Mucosa of rectum (tissue), 2 donors: ENCODE results near the gene KIF11.
"Not testable (repeated sequence)": the region's sequence is repeated elsewhere in the genome, so short reads cannot be mapped to it uniquely, and the experiment has no call there.

Experiments used
- H3K27ac ChIP-seq, 2 donors: one replicate each; pipeline ENCODE4 v1.7.0; 2013; ENCODE audit warnings: inconsistent platforms in 2 of 2, low read depth in 2 of 2, low read length in 2 of 2
- H3K27me3 ChIP-seq, 2 donors: one replicate each; pipeline ENCODE4 v1.7.0; 2013; ENCODE audit warnings: low read length in 2 of 2; ENCODE audit not compliant: control insufficient read depth in 2 of 2, insufficient read depth in 2 of 2
- H3K36me3 ChIP-seq, 2 donors: one replicate each; pipeline ENCODE4 v1.7.0; 2013; ENCODE audit warnings: low read length in 2 of 2; ENCODE audit not compliant: control insufficient read depth in 2 of 2, insufficient read depth in 2 of 2
- H3K4me1 ChIP-seq, 2 donors: one replicate each; pipeline ENCODE4 v1.7.0; 2013; ENCODE audit warnings: low read length in 2 of 2, mild to moderate bottlenecking in 1 of 2; ENCODE audit not compliant: control insufficient read depth in 2 of 2, insufficient read depth in 2 of 2
- H3K4me3 ChIP-seq, 2 donors: one replicate each; pipeline ENCODE4 v1.7.0; 2013; ENCODE audit warnings: low read length in 2 of 2
- H3K9ac ChIP-seq, 2 donors: one replicate each; pipeline ENCODE4 v1.7.0; 2013; ENCODE audit warnings: low read length in 2 of 2, low read depth in 1 of 2, mild to moderate bottlenecking in 1 of 2
- H3K9me3 ChIP-seq, 2 donors: one replicate each; pipeline ENCODE4 v1.7.0; 2013; ENCODE audit warnings: low read length in 2 of 2; ENCODE audit not compliant: control insufficient read depth in 2 of 2
- donor health status: healthy.
- donor health status: Normal muscosa, but diverticular disease.

The KIF11 gene

GRCh38 chr10:92629945-92630344 lies 37.0 kb downstream of the KIF11 start:
- Histone ChIP-seq H3K9ac (no peak overlapping the region), H3K27me3 (no peaks in the 10 kb centered on the region), H3K4me3 (no peak overlapping the region), H3K27ac (no peak overlapping the region), H3K9me3 (no peaks in the 10 kb centered on the region), H3K4me1 (no peaks in the 10 kb centered on the region), H3K36me3 (peaks cover 0 to 1% of the 10 kb centered on the region in 2 donors)

- Histone ChIP-seq H3K27me3 (no peaks in the 10 kb centered on the region), H3K36me3 (no peaks in the 10 kb centered on the region), H3K27ac (no peak overlapping the region), H3K4me1 (no peaks in the 10 kb centered on the region), H3K9me3 (no peaks in the 10 kb centered on the region), H3K4me3 (no peak overlapping the region), H3K9ac (no peak overlapping the region)
Measured at GRCh38 chr10:92638037-92638436, 45.1 kb downstream of the KIF11 start.

- Histone ChIP-seq H3K4me3 (no peak overlapping the region), H3K4me1 (no peaks in the 10 kb centered on the region), H3K9me3 (no peaks in the 10 kb centered on the region), H3K9ac (no peak overlapping the region), H3K36me3 (no peaks in the 10 kb centered on the region), H3K27ac (no peak overlapping the region), H3K27me3 (no peaks in the 10 kb centered on the region)
Measured at GRCh38 chr10:92640107-92640506, 47.2 kb downstream of the KIF11 start.

- no peak overlapping the region for H3K9ac ChIP-seq
- H3K9me3 ChIP-seq = no peaks in the 10 kb centered on the region
- no peak overlapping the region for H3K27ac ChIP-seq
- H3K4me1 ChIP-seq = no peaks in the 10 kb centered on the region
- H3K4me3 ChIP-seq = no peak overlapping the region
- no peaks in the 10 kb centered on the region for H3K36me3 ChIP-seq
- no peaks in the 10 kb centered on the region for H3K27me3 ChIP-seq
Measured at GRCh38 chr10:92641492-92641891, 48.6 kb downstream of the KIF11 start.

GRCh38 chr10:92644921-92645320 lies 52.0 kb downstream of the KIF11 start:
- no peaks in the 10 kb centered on the region for H3K27me3 ChIP-seq
- no peak overlapping the region for H3K9ac ChIP-seq
- no peaks in the 10 kb centered on the region for H3K9me3 ChIP-seq
- no peak overlapping the region for H3K4me3 ChIP-seq
- H3K36me3 ChIP-seq = no peaks in the 10 kb centered on the region
- H3K27ac ChIP-seq = no peak overlapping the region
- H3K4me1 ChIP-seq = no peaks in the 10 kb centered on the region

- not testable (repeated sequence) for H3K36me3 ChIP-seq, H3K4me1 ChIP-seq
Measured at GRCh38 chr10:92650864-92651263, 57.9 kb downstream of the KIF11 start.

GRCh38 chr10:92655426-92655825 lies 62.5 kb downstream of the KIF11 start:
- no peaks in the 10 kb centered on the region for H3K4me1 ChIP-seq
- no peak overlapping the region for H3K9ac ChIP-seq
- no peaks in the 10 kb centered on the region for H3K36me3 ChIP-seq
- H3K27ac ChIP-seq = no peak overlapping the region
- H3K4me3 ChIP-seq = no peak overlapping the region
- no peaks in the 10 kb centered on the region for H3K9me3 ChIP-seq
- H3K27me3 ChIP-seq = no peaks in the 10 kb centered on the region

More at GRCh38 chr10:92650864-92651263, 57.9 kb downstream of the KIF11 start:
- not testable (repeated sequence) for H3K27ac ChIP-seq, H3K27me3 ChIP-seq, H3K9ac ChIP-seq, H3K9me3 ChIP-seq, H3K4me3 ChIP-seq

GRCh38 chr10:92656266-92656961 lies 63.5 kb downstream of the KIF11 start:
- H3K4me1 ChIP-seq = no peaks in the 10 kb centered on the region
- H3K9ac ChIP-seq = no peak overlapping the region
- no peaks in the 10 kb centered on the region for H3K36me3 ChIP-seq
- H3K4me3 ChIP-seq = no peak overlapping the region
- no peaks in the 10 kb centered on the region for H3K9me3 ChIP-seq
- H3K27me3 ChIP-seq = no peaks in the 10 kb centered on the region
- no peak overlapping the region for H3K27ac ChIP-seq

- Histone ChIP-seq H3K9ac (no peak overlapping the region), H3K27me3 (no peaks in the 10 kb centered on the region), H3K27ac (no peak overlapping the region), H3K4me3 (no peak overlapping the region), H3K36me3 (no peaks in the 10 kb centered on the region), H3K4me1 (no peaks in the 10 kb centered on the region), H3K9me3 (peaks cover 0 to 2% of the 10 kb centered on the region in 2 donors)
Measured at GRCh38 chr10:92657024-92657423, 64.1 kb downstream of the KIF11 start.

- Histone ChIP-seq H3K27me3 (no peaks in the 10 kb centered on the region), H3K36me3 (no peaks in the 10 kb centered on the region), H3K9me3 (peaks cover 0 to 3% of the 10 kb centered on the region in 2 donors), H3K4me3 (no peak overlapping the region), H3K27ac (no peak overlapping the region), H3K4me1 (no peaks in the 10 kb centered on the region), H3K9ac (no peak overlapping the region)
Measured at GRCh38 chr10:92662848-92663247, 69.9 kb downstream of the KIF11 start.
